Measurements from ENCODE around the gene CR1L.

- TF ChIP-seq CTCF (IDR thresholded peaks at IDR 0.05), result no peak
- TF ChIP-seq POLR2A (IDR thresholded peaks at IDR 0.05), result no peak
Measured at GRCh38 chr1:207647671-207648333, 2.9 kb downstream of the CR1L start.
